ENCODE measurements around the gene VAPA. TPM values are rescaled to one million over a fixed set of nuclear protein-coding genes. Genes with fewer than 3 reads are reported as not detected.

Gene VAPA
- total RNA-seq, 1 experiment from 2014 or later = 196 TPM

DNA sequence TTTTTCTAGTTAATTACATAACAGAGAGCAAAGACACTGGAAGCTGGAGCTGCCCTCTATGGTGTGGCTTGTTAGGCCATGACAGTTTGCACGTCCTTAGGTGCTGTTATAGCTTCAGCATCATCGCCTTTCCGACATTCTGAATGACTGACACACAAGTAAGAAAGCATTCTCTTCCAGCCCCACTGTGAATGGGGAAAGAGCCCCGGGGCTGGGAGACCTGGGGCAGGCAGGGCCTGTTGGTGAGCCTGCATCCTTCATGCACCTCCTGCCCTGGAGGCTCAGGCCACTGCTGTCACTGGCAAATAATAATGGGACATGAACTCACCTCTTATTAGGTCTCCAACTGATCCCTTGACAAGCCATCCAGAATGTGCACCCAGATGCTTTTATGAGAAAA lies 71.8 kb downstream of the VAPA start:
- TF ChIP-seq, protein P1, sequence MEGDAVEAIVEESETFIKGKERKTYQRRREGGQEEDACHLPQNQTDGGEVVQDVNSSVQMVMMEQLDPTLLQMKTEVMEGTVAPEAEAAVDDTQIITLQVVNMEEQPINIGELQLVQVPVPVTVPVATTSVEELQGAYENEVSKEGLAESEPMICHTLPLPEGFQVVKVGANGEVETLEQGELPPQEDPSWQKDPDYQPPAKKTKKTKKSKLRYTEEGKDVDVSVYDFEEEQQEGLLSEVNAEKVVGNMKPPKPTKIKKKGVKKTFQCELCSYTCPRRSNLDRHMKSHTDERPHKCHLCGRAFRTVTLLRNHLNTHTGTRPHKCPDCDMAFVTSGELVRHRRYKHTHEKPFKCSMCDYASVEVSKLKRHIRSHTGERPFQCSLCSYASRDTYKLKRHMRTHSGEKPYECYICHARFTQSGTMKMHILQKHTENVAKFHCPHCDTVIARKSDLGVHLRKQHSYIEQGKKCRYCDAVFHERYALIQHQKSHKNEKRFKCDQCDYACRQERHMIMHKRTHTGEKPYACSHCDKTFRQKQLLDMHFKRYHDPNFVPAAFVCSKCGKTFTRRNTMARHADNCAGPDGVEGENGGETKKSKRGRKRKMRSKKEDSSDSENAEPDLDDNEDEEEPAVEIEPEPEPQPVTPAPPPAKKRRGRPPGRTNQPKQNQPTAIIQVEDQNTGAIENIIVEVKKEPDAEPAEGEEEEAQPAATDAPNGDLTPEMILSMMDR (IDR thresholded peaks at IDR 0.05; ENCODE audit: unreplicated experiment) = no peak
- intact Hi-C loops (cut with micrococcal nuclease; ENCODE audit: unreplicated experiment) = no loop called here
- Mint-ChIP-seq H3K9me3 (ENCODE audit: low read depth, unreplicated experiment) (peaks cover 3% of the 10 kb centered on the region), H3K27ac (ENCODE audit: unreplicated experiment) (no peak overlapping the region), H3K36me3 (ENCODE audit: insufficient read depth, unreplicated experiment) (peaks cover 4% of the 10 kb centered on the region), H3K4me3 (ENCODE audit: low read depth, unreplicated experiment) (no peak overlapping the region), H3K4me1 (ENCODE audit: low read depth, unreplicated experiment) (peaks cover 9% of the 10 kb centered on the region), H3K27me3 (ENCODE audit: unreplicated experiment) (peaks cover 9% of the 10 kb centered on the region)
- no peak for DNase-seq
- no TSS peak for BruUV-seq (replicated peaks)
- CTCF ChIA-PET = no interaction called here

DNA sequence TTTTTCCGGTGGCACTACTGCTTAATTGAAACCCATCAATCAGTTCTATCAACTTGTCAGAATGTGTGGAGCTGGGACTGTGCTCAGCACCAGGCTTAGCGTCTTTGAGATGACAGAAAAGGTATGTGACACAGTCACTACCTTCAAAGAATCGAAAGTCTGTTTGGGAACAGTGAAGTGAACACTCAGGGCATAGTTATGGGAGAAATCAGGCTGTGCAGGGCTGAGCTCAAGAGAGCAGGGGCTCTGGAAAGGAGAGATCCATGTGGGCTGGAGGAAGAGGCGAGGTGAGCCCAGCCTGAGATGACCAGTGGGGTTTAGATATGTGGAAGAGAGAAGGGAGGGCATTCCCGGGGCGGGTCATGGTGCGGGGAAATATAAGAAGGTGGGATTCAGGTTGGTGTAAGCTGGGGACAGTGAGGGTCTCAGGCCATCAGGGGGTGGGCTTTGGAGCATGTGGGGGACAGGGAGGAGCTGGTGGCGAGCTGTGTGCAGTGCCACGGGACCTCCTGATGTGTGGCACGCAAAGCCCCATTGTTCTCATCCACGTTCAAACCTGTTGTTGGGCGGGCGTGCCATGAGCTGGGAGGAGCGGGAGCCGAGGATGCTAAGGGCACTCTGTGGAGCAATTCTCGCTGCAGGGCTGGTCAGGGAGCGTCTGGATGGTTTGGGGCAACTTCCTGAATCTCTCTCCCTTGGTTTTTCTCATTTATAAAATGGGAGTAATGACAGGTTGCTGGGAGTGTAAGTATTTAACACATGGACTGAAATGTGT lies 72.5 kb downstream of the VAPA start:
- peaks cover 4% of the 10 kb centered on the region for H3K36me3 Mint-ChIP-seq (ENCODE audit: insufficient read depth, unreplicated experiment)
- CTCF ChIA-PET = interaction anchor here (1.1 kb wide), 1 partner anchor 179 kb away, joined by 3 read pairs; no protein-coding TSS in a partner anchor

DNA sequence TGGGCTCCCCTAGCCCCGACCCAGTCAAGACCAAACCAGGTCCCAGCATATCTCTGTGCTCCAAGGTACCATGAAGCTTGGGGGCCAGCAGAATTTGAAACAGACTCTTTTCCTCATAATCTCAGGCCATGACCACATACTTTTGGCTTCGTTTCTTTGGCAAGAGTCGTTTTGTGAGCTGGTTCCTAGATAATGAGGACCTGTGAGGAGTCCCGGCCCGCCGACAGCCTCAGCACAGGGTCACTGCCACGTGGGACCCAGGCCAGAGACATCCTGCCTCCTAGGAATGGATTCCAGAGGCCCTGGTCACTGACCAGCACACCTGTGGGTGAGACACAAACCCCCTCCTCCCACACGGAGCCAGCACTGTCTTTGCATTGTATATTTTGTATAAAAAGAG lies 73.5 kb downstream of the VAPA start:
- TF ChIP-seq, protein P1 (IDR thresholded peaks at IDR 0.05; ENCODE audit: unreplicated experiment) = no peak
- no TSS peak for BruUV-seq (replicated peaks)
- CTCF ChIA-PET = interaction anchor here (0.6 kb wide), 1 partner anchor 334 kb away, joined by 4 read pairs; no protein-coding TSS in a partner anchor
- Mint-ChIP-seq H3K27ac (ENCODE audit: unreplicated experiment) (no peak overlapping the region), H3K27me3 (ENCODE audit: unreplicated experiment) (peaks cover 13% of the 10 kb centered on the region), H3K4me3 (ENCODE audit: low read depth, unreplicated experiment) (no peak overlapping the region), H3K36me3 (ENCODE audit: insufficient read depth, unreplicated experiment) (peaks cover 4% of the 10 kb centered on the region), H3K4me1 (ENCODE audit: low read depth, unreplicated experiment) (peaks cover 9% of the 10 kb centered on the region), H3K9me3 (ENCODE audit: low read depth, unreplicated experiment) (no peaks in the 10 kb centered on the region)
- no peak for DNase-seq
- intact Hi-C loops (cut with micrococcal nuclease; ENCODE audit: unreplicated experiment) = no loop called here

More for the DNA sequence above, 72.5 kb downstream of the VAPA start:
- intact Hi-C loops (cut with micrococcal nuclease; ENCODE audit: unreplicated experiment) = no loop called here
- TF ChIP-seq, protein P1 (IDR thresholded peaks at IDR 0.05; ENCODE audit: unreplicated experiment) = no peak
- DNase-seq = no peak
- Mint-ChIP-seq H3K4me3 (ENCODE audit: low read depth, unreplicated experiment) (no peak overlapping the region), H3K27me3 (ENCODE audit: unreplicated experiment) (peaks cover 5% of the 10 kb centered on the region), H3K27ac (ENCODE audit: unreplicated experiment) (no peak overlapping the region), H3K9me3 (ENCODE audit: low read depth, unreplicated experiment) (peaks cover 1% of the 10 kb centered on the region), H3K4me1 (ENCODE audit: low read depth, unreplicated experiment) (peaks cover 9% of the 10 kb centered on the region)
- no TSS peak for BruUV-seq (replicated peaks)

DNA sequence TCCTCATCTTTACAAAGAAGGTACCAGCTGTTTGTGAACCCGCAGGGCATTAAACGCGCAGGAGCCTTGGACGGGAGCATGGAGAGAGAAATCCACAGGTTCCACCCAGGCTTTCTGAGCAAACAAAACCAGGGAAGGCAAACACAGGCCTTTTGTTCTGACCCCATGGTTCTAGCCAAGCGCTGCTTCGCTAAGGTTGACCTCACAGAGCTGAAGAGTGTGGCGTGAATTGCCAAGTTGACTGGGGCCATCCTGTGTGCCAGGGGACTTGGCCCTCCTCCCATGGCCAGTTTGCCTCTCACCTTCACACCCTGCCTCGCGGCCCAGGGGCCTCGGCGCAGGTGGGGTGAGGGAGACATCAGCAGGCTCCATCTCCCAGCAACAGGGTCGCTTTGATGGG lies 74.1 kb downstream of the VAPA start:
- TF ChIP-seq, protein P1 (IDR thresholded peaks at IDR 0.05; ENCODE audit: unreplicated experiment) = no peak
- Mint-ChIP-seq H3K4me1 (ENCODE audit: low read depth, unreplicated experiment) (peaks cover 14% of the 10 kb centered on the region), H3K36me3 (ENCODE audit: insufficient read depth, unreplicated experiment) (peaks cover 4% of the 10 kb centered on the region), H3K4me3 (ENCODE audit: low read depth, unreplicated experiment) (no peak overlapping the region), H3K27me3 (ENCODE audit: unreplicated experiment) (peaks cover 18% of the 10 kb centered on the region), H3K9me3 (ENCODE audit: low read depth, unreplicated experiment) (no peaks in the 10 kb centered on the region), H3K27ac (ENCODE audit: unreplicated experiment) (no peak overlapping the region)
- intact Hi-C loops (cut with micrococcal nuclease; ENCODE audit: unreplicated experiment) = no loop called here
- BruUV-seq (replicated peaks) = no TSS peak
- CTCF ChIA-PET = no interaction called here
- no peak for DNase-seq

Data from Calu3 (cell line).